Endometrial microvascular endothelial cells (primary cell): ENCODE data around the gene RNF123. TPM values are rescaled to one million over a fixed set of nuclear protein-coding genes. Genes with fewer than 3 reads are reported as not detected.

Experiments used
- in situ Hi-C: cut with HindIII; loops from 2 replicates; pipeline ENCODE4 v1.10.0; 2017; ENCODE audit warnings: low sequenced_read_pairs, low pct_unique_long_range_greater_than_20kb; ENCODE audit errors: inconsistent ontology term
- total RNA-seq: library from RNA; depleted of rRNA; stranded (reverse); fragments of >200 nt; gene quantifications from one replicate; pipeline ENCODE4 v1.2.3, GENCODE V29; 2015; ENCODE audit errors: inconsistent ontology term

The RNF123 gene
- total RNA-seq, 1 donor from 2014 or later = 22.4 TPM

DNA sequence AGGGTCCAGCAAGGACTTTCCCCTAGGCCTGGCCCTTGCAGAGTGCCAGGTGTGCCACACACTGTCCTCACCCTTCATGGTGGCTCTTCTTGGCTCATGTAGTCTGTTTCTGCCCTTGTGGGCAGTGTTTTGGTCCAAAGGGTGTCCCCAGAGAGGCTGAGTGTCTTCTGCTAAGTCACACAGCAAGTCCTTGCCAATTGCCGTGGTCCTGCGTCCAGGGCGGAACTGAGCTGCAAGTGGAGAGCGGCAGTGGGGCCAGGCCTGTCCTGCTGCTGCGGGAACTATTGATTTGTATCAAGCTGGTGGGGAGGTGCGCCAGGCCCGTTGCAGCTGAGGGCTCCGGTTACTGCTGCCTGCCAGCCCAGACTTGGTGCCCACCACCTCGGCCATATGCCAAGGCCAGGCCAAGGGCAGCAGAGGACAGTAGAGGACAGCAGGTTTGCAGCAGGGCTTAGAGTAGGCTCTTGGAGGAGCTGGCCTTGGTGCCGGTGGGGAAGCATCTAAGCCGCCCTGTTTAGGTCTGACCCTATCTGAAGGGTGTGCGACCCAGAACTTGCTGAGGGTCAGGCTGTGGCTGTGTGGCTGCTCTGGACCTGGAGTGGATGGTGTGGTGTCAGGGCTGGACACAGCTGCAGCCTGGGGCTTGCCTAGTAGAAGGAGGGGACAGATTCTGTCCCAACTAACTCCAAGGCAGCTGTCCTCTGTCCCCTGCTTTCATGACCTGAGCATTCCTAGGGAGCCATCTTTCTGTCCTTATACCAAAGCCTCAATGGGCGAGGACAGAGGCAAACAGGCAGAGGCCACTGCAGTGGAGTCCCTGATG lies 25.6 kb downstream of the RNF123 start:
- in situ Hi-C loops = no loop called here

DNA sequence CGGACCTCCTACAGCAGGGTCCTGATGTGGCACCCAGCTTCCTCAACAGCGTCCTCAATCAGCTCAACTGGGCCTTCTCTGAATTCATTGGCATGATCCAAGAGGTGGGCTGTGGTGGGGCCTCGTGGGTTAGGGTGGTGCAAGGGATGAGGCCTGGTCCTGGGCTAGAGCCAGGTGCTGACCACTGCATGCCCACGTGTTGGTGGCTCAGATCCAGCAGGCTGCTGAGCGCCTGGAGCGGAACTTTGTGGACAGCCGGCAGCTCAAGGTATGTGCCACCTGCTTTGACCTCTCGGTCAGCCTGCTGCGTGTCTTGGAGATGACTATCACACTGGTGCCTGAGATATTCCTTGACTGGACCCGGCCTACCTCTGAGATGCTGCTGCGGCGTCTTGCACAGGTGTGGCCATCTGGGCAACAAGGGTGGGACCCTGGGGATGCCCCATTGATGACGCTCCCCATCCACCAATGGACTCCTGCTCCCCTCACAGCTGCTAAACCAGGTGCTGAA lies 26.3 kb downstream of the RNF123 start:
- in situ Hi-C loops = no loop called here

DNA sequence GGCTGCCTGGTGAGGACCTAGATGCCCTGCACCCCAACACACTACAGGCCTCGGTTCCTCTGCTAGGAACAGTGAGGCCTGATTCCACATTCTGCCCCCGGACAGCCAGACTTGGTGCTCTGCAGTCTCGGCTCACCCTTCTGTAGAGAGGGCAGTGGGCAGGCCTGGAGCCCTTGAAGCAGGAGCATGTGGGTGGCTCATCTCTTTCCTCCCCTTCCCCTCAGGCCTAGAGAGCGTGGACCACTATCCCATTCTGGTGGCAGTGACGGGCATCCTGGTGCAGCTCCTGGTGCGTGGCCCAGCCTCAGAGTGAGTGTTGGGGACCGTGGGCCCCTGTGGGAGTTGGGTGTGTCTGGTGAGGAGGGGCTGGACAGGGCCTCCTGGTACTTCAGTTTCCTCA lies 26.8 kb downstream of the RNF123 start:
- in situ Hi-C loops = no loop called here

DNA sequence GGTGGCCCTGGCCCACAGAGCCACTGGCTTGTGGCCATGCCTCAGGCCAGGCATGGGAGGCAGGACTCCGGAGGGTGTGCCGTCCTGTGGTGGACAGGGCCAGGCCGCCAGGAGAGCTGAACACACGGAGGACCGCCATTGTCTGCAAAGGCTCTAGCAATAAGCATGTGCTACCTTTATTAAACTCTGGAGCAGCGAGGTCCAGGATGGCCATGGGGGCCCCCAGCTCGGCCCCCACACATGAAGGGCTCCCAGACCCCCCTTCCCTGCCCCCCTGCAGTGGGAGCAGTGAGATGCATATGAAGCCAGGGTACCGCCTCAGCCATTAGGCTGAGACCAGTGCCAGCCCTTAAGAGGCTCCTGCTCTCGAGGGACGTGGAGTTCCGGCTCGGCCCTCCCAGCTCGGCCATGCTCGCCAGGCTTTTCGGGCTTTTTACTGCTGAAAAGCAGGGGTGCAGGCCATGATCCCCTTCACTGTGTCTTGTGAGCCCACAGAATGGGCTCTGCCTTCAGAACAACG lies 27.4 kb downstream of the RNF123 start:
- in situ Hi-C loops = no loop called here

DNA sequence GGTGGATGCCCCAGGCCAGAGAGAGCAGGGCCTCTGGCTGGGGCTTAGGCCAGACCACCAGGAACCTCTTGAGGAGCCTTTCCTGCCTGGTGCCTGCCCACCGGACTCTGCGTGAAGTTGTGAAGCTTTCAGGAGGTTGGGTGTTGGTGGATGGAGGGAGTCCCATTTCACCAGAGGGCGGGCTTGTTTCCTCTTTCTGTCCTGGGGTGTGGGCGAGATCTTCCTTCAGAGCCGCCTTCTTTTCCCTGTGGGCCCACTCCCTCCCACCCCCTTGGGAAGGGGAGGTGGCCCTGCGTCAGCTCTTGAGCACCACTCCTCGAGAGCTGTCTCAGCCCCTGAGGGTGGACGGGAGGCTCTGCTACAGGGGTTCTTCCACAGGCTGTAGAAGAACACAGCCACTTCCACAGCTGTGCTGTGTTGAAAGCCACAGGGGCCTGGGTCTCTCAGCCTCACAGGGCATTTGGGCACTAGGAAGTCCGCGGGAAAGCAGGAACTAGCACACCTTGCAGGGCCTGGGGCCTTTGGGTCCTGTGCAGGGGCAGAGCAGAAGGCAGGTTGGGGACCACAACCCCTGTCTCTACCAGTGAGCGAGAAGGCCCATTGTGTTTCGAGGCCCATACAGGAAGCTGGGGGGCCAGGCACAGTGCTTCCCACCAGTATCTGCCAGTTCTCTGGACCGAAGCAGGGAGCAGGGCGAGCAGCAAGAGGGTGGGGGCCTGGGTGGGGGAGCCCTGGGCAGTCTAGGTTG lies 28.0 kb downstream of the RNF123 start:
- in situ Hi-C loops = no loop called here

DNA sequence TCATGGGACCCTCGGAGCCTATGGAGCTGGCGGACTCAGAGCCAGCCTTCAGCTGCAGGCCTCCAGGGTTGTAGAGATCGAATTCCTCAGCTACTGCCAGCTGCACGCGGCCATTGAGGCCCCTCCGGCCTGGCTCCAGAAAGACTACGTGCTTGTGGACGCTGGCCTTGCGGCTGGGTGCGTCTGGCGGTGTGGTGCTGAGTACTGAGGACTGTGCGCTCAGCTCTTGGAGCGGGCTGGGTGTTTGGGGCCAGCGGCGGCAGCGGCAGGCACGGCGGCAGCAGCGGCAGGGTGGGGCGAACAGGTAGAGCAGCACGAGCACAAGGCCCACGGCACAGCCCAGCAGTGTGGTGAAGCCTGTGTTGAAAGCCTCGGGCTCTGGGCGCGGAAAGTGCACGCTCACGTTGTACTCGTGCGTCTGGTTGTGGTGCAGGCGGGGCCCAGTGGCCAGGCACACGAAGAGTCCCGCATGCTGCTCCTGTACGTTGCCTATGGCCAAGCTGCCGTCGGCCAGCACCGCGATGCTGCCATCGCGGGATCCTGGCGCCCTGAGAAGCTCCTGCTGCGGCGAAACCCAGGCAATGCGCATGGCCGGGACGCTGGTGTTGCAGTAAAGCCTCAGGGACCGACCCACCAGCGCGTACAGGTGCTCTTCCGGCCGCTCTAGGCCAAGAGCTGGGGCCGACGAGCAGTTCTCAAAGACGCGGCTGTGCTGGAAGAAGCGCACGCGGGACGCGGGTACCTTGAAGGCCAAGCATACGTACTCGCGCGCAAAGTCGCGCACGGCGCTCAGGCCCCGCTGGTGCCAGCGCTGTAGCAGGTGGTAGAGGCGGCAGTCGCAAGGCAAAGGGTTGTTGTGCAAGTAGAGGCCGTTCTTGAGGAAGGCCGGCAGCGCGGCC lies 28.9 kb downstream of the RNF123 start:
- in situ Hi-C loops = no loop called here

DNA sequence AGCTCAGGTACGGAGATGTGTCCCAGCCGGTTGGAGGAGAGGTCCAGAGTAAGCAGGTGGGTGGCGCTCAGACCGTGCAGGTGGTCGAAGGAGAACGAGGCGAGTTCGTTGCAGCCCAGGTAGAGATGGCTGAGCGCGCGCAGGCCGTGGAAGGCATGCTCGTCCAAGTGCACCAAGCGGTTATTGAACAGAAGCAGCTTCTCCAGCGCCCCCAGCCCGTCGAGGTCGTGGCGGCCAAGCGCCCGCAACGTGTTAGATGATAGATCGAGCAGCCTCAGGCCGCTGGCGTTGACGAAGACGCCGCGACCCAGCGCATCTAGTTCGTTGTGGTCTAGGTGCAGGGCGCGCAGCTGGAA lies 29.5 kb downstream of the RNF123 start:
- in situ Hi-C loops = no loop called here

DNA sequence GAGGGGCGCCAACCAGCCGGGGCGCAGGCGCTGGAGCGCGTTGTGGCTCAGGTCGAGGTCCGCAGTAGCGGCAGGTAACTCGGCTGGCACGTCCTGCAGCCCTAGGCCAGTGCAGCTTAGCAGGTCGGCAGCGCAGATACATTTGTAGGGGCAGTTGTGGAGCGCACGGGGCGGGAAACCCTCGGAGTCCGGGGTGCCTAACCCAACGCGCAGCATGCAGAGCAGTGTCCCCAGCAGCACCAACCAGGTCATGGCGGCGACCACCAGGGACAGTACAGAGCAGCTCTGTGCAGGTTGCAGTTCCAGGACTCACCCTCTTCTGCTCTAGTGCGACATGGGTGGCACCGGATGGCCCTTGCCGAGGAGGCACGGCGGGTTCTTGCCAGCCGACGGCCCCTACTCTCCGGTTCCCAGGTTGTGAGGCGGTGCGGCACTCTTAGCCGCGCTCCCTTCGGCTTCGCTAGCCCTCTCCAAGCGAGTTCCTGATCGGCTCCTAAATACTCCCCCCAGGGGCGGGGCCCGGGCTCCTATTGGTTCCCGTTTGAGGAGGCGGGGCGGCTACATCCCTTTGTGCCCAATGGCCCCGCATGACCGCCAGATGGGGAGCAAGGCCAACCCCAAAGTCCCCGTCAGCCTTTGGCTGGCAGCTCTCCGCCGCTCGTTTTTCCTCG lies 30.0 kb downstream of the RNF123 start, which contains the start of gene AMIGO3:
AMIGO3 (minus strand) TSS at position 471 of the 671 bp plus-strand sequence; CDS start at position 252, 219 bp downstream.
- in situ Hi-C loops = no loop called here

DNA sequence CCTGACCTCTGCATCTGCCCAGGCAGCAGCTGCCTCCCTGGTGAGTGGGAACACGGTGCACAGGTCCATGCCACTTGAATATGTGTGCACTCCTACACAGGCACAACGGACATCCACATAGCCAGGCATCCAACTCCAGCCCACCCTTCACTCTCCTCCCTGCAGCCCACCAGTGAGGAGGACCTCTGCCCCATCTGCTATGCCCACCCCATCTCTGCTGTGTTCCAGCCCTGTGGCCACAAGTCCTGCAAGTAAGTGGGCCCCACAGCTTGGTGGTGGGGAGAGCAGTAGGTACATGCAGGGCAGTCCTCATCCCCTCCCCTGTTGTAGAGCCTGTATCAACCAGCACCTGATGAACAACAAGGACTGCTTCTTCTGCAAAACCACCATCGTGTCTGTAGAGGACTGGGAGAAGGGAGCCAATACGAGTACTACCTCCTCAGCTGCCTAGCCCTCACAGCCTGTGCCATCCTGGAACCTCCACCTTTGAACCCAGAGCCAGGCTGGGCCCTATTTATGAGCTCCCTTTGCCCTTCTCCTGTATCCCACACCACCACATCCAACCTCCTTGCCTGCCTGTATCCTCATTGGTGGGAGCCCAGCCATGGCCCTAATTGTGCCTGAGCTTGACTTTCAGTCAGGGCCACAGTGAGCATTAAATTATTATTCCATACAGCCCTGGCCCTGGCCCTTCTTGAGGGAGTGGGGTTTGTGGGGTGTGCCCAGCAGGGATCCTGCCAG lies 31.7 kb downstream of the RNF123 start:
- in situ Hi-C loops = no loop called here

DNA sequence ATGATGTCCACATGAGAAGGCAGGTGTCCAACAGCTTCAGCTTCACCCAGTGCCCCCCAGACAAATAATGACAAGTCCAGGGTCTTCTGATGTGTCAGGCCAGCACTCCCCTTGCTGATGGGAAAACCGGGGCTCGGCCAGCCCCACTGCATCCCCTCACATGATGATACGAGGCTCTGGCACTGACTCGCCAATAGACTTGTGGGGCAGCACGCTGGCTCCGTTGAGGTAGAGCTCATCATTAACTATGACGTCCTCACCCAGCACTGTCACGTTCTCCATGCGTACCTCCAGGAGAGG lies 32.2 kb downstream of the RNF123 start:
- in situ Hi-C loops = no loop called here

DNA sequence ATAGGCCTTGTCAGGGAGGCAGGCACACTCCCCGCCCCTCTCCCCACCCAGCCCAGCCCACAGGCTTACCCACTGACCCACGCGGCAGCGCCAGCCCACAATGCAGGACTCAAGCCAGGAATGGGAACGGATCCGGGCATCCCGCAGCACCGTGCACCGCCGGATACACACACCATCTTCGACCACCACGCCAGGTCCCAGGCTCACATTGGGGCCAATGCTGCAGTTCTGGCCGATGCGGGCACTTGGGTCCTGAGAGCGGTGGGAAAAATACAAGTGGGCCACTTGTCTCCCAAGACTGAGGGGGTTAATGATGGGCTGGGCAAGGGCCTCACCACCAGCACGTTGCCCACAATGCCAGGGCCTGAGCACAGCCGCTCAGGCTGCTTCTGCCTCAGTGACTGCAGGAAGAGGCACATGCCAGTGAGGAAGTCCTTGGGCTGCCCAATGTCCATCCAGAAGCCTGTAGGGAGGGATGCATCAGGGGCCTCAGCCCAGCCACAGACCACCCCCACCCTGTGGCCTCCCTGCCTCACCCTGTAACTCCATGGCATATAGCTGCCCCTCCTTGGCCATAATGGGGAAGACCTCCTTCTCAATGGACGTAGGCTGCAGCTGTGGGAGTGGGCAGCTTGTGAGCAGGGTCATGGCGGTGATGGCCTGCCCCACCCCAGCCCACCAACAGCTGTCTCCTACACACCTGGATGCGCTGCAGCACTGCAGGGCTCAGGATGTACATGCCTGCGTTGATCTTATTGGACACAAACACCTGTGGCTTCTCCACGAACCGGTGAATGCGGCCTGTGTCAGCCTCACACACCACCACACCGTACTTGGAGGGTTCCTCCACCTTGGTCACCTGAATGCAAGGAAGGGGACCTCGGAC lies 32.8 kb downstream of the RNF123 start:
- in situ Hi-C loops = no loop called here

DNA sequence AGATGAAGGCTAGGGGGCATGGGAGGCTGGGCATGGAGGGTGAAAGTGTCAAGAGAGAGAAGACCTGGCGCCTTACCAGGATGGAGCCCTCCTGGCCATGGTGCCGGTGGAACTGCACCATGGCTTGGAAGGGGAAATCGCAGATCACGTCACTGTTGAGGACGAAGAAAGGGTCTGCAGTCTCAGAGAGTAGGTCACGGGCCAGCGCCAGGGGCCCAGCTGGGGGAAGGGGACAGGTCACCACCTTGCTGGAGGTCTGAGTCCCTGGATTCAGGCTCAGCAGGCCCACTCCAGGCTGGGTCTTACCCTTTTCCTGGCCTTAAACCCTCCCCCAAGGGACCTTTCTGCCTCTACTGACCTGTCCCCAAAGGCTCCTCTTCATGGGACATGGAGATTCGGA lies 33.5 kb downstream of the RNF123 start:
- in situ Hi-C loops = no loop called here

DNA sequence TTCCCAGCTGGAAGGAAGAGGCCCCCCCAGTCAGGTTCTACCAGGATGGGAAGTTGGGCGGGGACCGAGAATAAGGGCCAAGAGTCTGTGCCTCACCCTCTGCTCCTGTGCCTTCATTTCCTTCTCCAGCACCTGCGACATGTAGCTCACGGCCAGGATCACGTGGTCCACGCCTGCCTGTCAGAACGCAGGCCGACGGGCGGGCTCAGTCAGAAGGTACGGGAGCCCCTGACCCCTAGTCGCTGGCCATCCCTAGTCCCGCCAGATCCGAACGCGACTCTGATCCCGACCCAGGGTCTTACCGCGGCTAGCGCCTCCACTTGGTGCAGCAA lies 33.9 kb downstream of the RNF123 start:
- in situ Hi-C loops = no loop called here

DNA sequence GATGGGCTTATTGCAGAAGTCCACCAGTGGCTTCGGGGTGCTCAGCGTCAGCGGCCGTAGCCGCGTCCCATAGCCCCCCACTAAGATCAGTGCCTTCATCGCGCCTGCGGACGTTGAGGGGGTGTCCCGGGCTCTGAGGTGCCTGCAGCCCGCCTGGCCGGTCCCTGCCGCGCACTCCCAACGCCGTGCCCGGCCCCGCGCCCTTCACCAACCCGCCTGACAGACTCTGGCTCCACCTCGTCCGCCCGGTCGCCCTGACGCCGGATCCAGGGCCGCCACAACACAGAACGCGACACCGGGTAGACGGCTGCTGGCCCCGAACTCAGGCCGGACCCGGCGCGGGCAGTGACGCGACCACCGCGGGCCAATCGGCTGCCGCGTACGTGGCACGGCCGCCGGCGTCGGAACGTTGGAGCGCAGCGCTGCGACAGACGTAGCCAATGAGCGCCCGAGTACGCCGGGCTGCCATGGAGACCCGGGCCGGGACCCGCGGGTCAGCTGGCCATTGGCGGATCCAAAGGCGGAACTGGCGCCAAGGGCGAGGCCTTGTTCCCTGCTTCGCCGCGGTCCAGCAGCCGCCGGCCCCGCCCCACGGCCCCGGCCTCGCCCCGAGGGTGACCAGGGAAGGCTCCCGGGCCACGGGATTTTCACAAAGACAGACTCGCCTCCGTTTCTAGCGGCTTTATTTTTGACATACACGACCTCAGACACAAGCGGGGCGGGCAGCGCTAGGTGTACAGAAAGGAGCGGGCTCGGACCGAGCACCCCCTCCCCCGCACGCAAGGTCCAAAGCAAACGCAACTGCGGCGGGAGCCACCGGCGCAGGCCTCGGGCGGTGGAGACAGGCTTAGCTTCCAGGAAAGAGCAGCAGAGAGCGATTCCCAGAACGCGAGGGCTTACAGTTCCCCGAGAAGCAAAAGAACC lies 34.5 kb downstream of the RNF123 start, which contains the start of gene GMPPB:
GMPPB (minus strand) TSS at position 324 of the 924 bp plus-strand sequence; CDS start at position 99, 225 bp downstream.
- in situ Hi-C loops = no loop called here

DNA sequence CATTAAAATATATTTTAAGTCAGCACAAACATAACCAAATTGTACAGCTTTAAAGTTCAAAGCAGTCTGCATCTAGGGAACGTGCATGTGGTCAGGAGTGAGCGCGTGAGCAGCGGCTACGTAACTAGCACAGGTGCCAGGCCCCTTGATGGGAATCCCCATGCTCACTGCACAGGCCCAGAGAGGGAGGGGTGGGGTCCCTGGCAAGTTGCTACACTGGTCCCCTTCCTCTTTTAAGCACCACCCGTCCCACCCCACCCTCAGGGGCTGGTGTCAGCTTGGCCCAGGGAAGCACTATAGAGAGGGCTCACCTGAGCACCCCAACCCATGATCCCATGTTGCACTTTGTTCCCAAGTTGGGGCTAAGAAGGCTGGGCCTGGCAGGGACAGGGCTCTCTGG lies 35.2 kb downstream of the RNF123 start:
- in situ Hi-C loops = no loop called here
